GM21381 (cell line): Measurements from ENCODE around the gene CC2D2B.
"Not testable (repeated sequence)": the region's sequence is repeated elsewhere in the genome, so short reads cannot be mapped to it uniquely, and the experiment has no call there.

ENCODE experiments used
- ATAC-seq: cut with Tn5 transposase; IDR thresholded peaks from one replicate; pipeline ENCODE4 v1.9.1; 2021; ENCODE audit warnings: mild to moderate bottlenecking, moderate library complexity; ENCODE audit not compliant: unreplicated experiment

CC2D2B gene

GRCh38 chr10:96017191-96017687 lies 109.5 kb downstream of the CC2D2B start:
- peak; percentile 71 for ATAC-seq

GRCh38 chr10:96021332-96021731 lies 113.6 kb downstream of the CC2D2B start:
- no peak for ATAC-seq

GRCh38 chr10:96022739-96023138 lies 115.0 kb downstream of the CC2D2B start:
- ATAC-seq = no peak

GRCh38 chr10:96023168-96023567 lies 115.4 kb downstream of the CC2D2B start:
- no peak for ATAC-seq

GRCh38 chr10:96025566-96025965 lies 117.8 kb downstream of the CC2D2B start:
- no peak for ATAC-seq

GRCh38 chr10:96034625-96035024 lies 126.8 kb downstream of the CC2D2B start:
- ATAC-seq = no peak

- no peak for ATAC-seq
These were observed 131.0 kb downstream of the CC2D2B start for GRCh38 chr10:96038476-96039387.

GRCh38 chr10:96041146-96041545 lies 133.4 kb downstream of the CC2D2B start:
- no peak for ATAC-seq

- peak; percentile 83 for ATAC-seq
These were observed 135.5 kb downstream of the CC2D2B start, which contains the start of gene CCNJ for GRCh38 chr10:96043033-96043892. TSS of gene CCNJ (plus strand) at chr10:96043583. CDS start at chr10:96044394, 811 bp downstream.

- ATAC-seq = peak; percentile 38
These were observed 136.3 kb downstream of the CC2D2B start for GRCh38 chr10:96043893-96044715.

GRCh38 chr10:96044736-96045135 lies 137.0 kb downstream of the CC2D2B start:
- no peak for ATAC-seq

GRCh38 chr10:96046546-96046945 lies 138.8 kb downstream of the CC2D2B start:
- ATAC-seq = no peak

GRCh38 chr10:96047004-96047649 lies 139.4 kb downstream of the CC2D2B start:
- ATAC-seq = no peak

GRCh38 chr10:96047925-96048324 lies 140.2 kb downstream of the CC2D2B start:
- not testable (repeated sequence) for ATAC-seq

GRCh38 chr10:96049340-96049739 lies 141.6 kb downstream of the CC2D2B start:
- ATAC-seq = no peak

- no peak for ATAC-seq
These were observed 146.2 kb downstream of the CC2D2B start for GRCh38 chr10:96053985-96054384.

GRCh38 chr10:96056787-96057186 lies 149.0 kb downstream of the CC2D2B start:
- no peak for ATAC-seq

- no peak for ATAC-seq
These were observed 153.5 kb downstream of the CC2D2B start for GRCh38 chr10:96061232-96061631.

- ATAC-seq = no peak
These were observed 164.9 kb downstream of the CC2D2B start for GRCh38 chr10:96072674-96073073.

- no peak for ATAC-seq
These were observed 165.9 kb downstream of the CC2D2B start for GRCh38 chr10:96073722-96074121.
